Ureter (tissue), 1 donor: Measurements from ENCODE around the gene HNRNPL. TPM values are rescaled to one million over a fixed set of nuclear protein-coding genes. Genes with fewer than 3 reads are reported as not detected.
A peak's percentile ranks its signal among the peaks of the same experiment; 100 is the strongest.
"Not testable (repeated sequence)": the region's sequence is repeated elsewhere in the genome, so short reads cannot be mapped to it uniquely, and the experiment has no call there.

Source experiments
- DNase-seq: peaks from one replicate; pipeline ENCODE4 v3.0.0-alpha.2; 2020; ENCODE audit warnings: low spot score
- total RNA-seq: library from RNA; stranded (reverse); gene quantifications from one replicate; pipeline ENCODE4 v1.2.4, GENCODE V29; 2023
- donor health status: DM: yes; HTN: yes; CAD: no.

HNRNPL gene
- total RNA-seq, 1 donor from 2014 or later: 295 TPM

DNA sequence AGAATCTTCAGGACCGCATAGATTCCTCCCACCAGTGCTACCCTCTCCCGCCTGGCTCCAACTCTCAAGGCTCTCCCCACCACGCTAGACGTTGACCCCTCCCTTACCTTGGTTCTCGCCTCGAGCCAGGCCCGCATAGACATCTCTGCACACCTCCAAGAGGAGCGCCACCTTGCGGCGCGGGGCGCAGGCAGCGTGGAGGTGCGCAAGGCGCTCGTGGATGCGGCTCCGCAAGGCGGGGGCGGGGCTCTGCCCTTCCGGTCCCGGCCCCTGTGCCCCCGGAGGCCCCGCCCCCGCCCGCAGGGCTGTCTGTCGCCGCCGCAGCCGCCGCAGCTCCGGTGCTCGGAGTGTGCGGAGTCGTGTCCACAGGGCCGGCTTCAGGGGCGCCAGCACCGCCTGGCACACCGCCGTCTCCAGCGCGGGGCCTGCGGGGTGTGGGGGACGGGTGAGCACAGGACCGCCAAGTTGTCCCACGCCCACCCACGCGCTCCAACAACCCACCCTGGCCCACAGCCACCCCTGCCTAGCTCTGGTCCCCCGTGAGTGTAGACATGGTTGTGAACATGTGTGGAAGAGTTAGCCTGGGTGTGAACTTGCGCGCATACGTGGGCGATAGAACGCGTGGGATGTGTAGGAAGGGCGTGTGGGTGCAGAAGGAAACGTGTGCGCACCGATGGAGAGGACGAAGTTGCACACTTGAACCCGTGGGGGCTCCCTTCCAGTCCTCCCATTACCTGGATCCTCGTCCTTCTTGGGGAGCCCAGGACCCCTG lies 20.2 kb upstream of the HNRNPL start:
- DNase-seq: peak; percentile 72

- no peak for DNase-seq
Measured at GRCh38 chr19:38869160-38869835, 19.5 kb upstream of the HNRNPL start.

DNA sequence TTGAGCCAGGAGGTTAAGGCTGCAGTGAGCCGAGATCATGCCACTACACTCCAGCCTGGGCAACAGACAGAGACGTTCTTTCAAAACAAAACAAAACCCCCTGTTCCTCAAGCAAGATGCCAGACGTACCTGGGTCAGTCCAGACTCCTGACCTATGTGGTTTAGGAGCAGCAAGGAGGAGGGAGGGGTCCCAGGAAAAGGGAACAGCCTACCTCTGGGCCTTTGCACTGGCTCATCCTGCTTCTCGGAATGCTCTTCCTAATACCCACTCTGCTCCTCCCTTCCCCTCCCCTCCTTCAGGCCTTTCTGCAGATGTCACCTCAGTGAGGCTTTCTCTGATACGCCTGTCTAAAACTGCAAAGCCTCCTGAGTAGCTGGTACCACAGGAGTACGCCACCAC lies 18.8 kb upstream of the HNRNPL start:
- DNase-seq: no peak

DNA sequence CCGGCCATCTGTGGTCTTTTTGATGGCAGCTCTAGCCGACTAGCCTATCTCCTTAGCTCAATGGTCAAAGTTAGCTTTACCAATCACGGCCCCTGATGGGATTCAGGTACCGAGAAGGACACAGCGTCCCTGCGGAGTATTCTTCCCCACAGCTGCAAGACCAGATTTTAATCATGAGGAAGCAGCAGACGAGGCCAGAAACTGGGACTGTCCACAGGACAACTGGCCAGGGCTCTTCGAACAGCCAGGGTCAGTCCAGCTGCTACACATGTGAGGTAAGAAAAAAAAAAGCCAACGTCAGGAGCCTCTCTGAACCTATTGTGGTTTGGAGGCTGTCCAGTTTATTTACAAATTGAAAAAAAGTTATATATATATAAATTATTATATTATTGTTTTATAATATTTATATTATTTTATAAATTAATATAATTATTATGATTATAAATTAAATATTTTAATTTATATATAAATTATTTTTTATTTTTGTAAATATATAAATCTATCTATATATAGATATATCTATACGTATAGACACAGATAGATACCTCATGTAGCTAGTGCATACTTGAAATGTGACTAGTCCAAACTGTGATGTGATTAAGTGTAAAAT lies 17.5 kb upstream of the HNRNPL start:
- DNase-seq: no peak

- DNase-seq: peak; percentile 74
Measured at GRCh38 chr19:38862321-38863059, 12.7 kb upstream of the HNRNPL start.

- DNase-seq: no peak
Measured at GRCh38 chr19:38861368-38861767, 11.6 kb upstream of the HNRNPL start.

DNA sequence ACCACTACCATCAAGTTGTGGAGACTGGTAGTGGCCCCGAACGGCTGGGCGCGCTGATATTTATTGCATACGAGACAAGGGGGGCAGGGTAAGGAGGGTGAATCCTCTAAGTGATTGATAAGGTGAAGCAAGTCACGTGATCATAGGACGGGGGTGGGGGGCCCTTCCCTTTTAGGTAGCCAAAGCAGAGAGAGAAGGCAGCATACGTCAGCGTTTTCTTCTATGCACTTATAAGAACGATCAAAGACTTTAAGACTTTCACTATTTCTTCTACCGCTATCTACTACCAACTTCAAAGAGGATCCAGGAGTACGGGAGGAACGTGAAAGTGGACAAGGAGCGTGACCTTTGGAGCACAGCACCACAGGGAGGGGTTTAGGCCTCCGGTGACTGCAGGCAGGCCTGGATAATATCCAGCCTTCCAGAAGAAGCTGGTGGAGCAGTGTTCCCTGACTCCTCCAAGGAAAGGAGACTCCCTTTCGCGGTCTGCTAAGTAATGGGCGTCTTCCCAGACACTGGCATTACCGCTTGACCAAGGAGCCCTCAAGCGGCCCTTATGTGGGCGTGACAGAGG lies 9.9 kb upstream of the HNRNPL start:
- DNase-seq: not testable (repeated sequence)

- DNase-seq: no peak
Measured at GRCh38 chr19:38856813-38857212, 7.0 kb upstream of the HNRNPL start.

GRCh38 chr19:38855751-38856150 lies 6.0 kb upstream of the HNRNPL start:
- DNase-seq: not testable (repeated sequence)

DNA sequence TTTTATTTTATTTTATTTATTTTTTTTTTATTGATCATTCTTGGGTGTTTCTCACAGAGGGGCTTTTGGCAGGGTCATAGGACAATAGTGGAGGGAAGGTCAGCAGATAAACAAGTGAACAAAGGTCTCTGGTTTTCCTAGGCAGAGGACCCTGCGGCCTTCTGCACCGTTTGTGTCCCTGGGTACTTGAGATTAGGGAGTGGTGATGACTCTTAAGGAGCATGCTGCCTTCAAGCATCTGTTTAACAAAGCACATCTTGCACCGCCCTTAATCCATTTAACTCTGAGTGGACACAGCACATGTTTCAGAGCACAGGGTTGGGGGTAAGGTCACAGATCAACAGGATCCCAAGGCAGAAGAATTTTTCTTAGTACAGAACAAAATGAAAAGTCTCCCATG lies 5.2 kb upstream of the HNRNPL start:
- DNase-seq: not testable (repeated sequence)

- no peak for DNase-seq
Measured at GRCh38 chr19:38853214-38853613, 3.4 kb upstream of the HNRNPL start.

GRCh38 chr19:38852231-38853044 lies 2.7 kb upstream of the HNRNPL start:
- peak; percentile 75 for DNase-seq

DNA sequence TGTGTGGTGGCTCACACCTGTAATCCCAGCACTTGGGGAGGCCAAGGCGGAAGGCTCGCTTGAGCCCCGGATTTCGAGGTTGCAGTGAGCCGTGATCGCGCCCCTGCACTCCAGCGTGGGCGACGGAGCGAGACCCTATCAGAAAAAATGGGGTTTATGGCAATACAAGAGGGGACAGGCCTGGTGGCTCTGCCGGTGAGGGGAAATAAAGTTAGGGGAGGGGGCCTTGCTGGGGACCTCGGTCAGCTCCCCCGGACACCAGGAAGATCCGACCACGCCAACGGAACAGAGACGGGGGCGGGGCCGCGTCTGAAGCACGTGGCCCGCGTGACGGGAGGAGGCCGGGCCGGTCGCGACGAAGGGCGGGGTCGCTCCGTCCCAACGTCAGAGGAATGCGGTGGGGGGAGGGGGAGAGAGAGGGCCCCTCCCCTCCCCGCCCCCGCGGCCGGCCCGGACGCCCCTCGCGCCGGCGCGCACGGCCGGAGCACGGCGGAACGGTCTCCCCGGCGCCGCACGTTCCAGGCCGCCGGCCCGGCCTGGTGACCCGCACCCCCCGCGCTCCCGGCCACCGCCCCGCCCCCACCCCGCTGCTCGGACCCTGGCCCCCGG lies 1.9 kb upstream of the HNRNPL start:
- DNase-seq: peak; percentile 96

- DNase-seq: peak; percentile 70
Measured at GRCh38 chr19:38850976-38851621, 1.3 kb upstream of the HNRNPL start.

- DNase-seq: no peak
Measured at GRCh38 chr19:38850436-38850975, 720 bp upstream of the HNRNPL start.

- peak; percentile 98 for DNase-seq
Measured at GRCh38 chr19:38849147-38849859, 483 bp downstream of the HNRNPL start.

DNA sequence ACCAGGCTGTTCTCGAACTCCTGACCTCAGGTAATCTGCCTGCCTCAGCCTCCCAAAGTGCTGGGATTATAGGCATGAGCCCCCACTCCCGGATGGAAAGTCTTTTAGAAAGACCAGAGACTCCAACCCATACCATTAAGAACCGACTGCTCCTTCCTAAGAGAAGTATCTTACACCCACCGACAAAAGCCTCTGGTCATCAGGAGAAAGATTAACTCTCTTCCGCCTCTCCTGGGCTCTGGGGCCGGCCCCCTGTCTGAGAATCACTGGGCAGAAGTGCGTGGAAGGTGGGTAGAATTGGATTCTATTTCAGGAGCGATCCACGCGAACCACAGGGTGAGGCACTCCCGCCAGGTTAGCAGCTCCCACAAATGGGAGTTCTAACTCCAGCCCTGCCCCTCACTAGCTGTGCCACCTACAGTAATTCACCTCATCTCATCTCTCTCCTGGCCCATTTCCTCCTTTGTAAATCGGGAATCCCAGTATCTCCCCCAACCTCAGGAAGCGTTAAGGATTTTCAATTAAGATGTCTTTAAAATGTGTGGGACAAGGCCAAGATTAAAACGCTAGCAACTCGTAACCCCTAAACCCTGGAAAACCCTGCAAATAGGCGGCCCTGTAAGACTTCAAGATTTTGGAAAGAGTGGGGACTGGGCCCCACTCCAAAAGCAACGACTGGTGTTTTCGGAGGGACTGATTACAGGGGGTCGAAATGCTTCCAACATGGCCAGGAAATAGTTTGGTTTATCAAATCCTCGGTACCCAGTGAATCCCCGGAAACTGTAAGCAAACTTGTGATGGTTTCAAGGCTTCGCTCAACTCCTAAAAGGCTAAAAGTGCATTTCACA lies 1.3 kb downstream of the HNRNPL start:
- DNase-seq: no peak

DNA sequence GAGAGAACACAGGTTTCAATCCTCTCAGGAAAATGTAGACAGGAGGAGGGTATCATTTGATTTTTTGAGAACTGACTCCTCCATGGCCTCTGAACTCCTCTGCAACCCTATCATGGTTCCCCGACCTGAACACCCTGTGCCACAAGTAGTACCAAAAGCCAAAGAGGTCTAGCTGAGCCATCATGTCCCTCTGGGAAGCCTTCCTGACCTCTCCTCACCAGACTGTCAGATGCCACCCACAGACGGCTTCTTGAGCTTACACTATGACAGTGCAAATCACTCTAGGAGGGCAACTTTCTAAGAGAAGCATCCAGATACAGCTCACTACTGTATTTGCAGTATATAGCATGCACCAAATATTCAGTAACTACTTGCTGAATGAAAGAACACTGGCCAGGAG lies 3.7 kb downstream of the HNRNPL start:
- DNase-seq: no peak
